ENCODE results near the gene PRDM8. TPM values are rescaled to one million over a fixed set of nuclear protein-coding genes. Genes with fewer than 3 reads are reported as not detected.

PRDM8 gene
- total RNA-seq, 1 donor from 2014 or later: 1.6 TPM

GRCh38 chr4:80204433-80205011, 7.2 kb downstream of the PRDM8 start:
- no peak for ATAC-seq
- DNase-seq: no peak
- H3K36me3 ChIP-seq: no peaks in the 10 kb centered on the region
- no peak overlapping the region for H3K4me3 ChIP-seq
- H3K27ac ChIP-seq: no peak overlapping the region
- no peak for TF ChIP-seq CTCF (IDR thresholded peaks at IDR 0.05)
- H3K27me3 ChIP-seq (ENCODE audit: low read depth): peaks cover 41% of the 10 kb centered on the region
- no peaks in the 10 kb centered on the region for H3K4me1 ChIP-seq
- H3K9me3 ChIP-seq: no peaks in the 10 kb centered on the region
- intact Hi-C loops (cut with DNase I): no loop called here

- no peak for DNase-seq
- Histone ChIP-seq H3K4me3 (no peak overlapping the region), H3K27ac (no peak overlapping the region), H3K9me3 (no peaks in the 10 kb centered on the region), H3K36me3 (no peaks in the 10 kb centered on the region), H3K27me3 (ENCODE audit: low read depth) (peaks cover 35% of the 10 kb centered on the region), H3K4me1 (no peaks in the 10 kb centered on the region)
- intact Hi-C loops (cut with DNase I): no loop called here
- TF ChIP-seq CTCF (IDR thresholded peaks at IDR 0.05): no peak
- ATAC-seq: no peak
Observed at GRCh38 chr4:80206111-80206510, 8.8 kb downstream of the PRDM8 start.

GRCh38 chr4:80206521-80207171, 9.3 kb downstream of the PRDM8 start:
- intact Hi-C loops (cut with DNase I): no loop called here
- ATAC-seq: no peak
- no peaks in the 10 kb centered on the region for H3K9me3 ChIP-seq
- no peak for TF ChIP-seq CTCF (IDR thresholded peaks at IDR 0.05)
- no peak overlapping the region for H3K4me3 ChIP-seq
- no peak overlapping the region for H3K27ac ChIP-seq
- no peaks in the 10 kb centered on the region for H3K4me1 ChIP-seq
- no peak for DNase-seq
- no peaks in the 10 kb centered on the region for H3K36me3 ChIP-seq
- H3K27me3 ChIP-seq (ENCODE audit: low read depth): peaks cover 32% of the 10 kb centered on the region

GRCh38 chr4:80207172-80207583, 9.9 kb downstream of the PRDM8 start:
- H3K36me3 ChIP-seq: no peaks in the 10 kb centered on the region
- H3K4me1 ChIP-seq: no peaks in the 10 kb centered on the region
- peaks cover 32% of the 10 kb centered on the region for H3K27me3 ChIP-seq (ENCODE audit: low read depth)
- intact Hi-C loops (cut with DNase I): no loop called here
- H3K27ac ChIP-seq: no peak overlapping the region
- H3K9me3 ChIP-seq: no peaks in the 10 kb centered on the region
- no peak for ATAC-seq
- TF ChIP-seq CTCF (IDR thresholded peaks at IDR 0.05): no peak
- H3K4me3 ChIP-seq: no peak overlapping the region
- no peak for DNase-seq

GRCh38 chr4:80207664-80208063, 10.4 kb downstream of the PRDM8 start:
- Histone ChIP-seq H3K4me3 (no peak overlapping the region), H3K27ac (no peak overlapping the region), H3K27me3 (ENCODE audit: low read depth) (peaks cover 32% of the 10 kb centered on the region), H3K9me3 (no peaks in the 10 kb centered on the region), H3K4me1 (no peaks in the 10 kb centered on the region), H3K36me3 (no peaks in the 10 kb centered on the region)
- DNase-seq (no peak), ATAC-seq (no peak)
- TF ChIP-seq CTCF (IDR thresholded peaks at IDR 0.05): no peak
- intact Hi-C loops (cut with DNase I): no loop called here

All from lower lobe of right lung (tissue), 2 donors.